K562 (cell line): ENCODE results near the gene LAMA3. TPM values are rescaled to one million over a fixed set of nuclear protein-coding genes. Genes with fewer than 3 reads are reported as not detected.

Experiments
- ATAC-seq: fragments of 200-7000 bp; cut with Tn5 transposase; 3 replicates; pipeline ENCODE4 v1.9.1; 2020; ENCODE audit warnings: moderate library complexity
- BruUV-seq: library from RNA; stranded (reverse); fragments of 400-500 nt; replicated peaks from 2 replicates; lab custom pipeline; 2021; lab: Mats Ljungman, UMichigan
- CTCF ChIA-PET: fragments of 300-600 bp; formaldehyde crosslinking; extraction: SDS; loops from one replicate; lab custom pipeline; 2021; ENCODE audit warnings: low intra/inter-chr PET ratio; lab: Yijun Ruan, JAX
- POLR2A ChIA-PET: fragments of 300-600, 350-650 bp; sonication (Branson Sonifier 250); formaldehyde crosslinking; extraction: SDS; loops from one replicate; lab custom pipeline; 2021; ENCODE audit warnings: antibody characterized with exemption, inconsistent platforms; lab: Yijun Ruan, JAX
- DNase-seq, 4 experiments: peaks; one replicate each; pipeline versions ENCODE4 v3.0.0 to v3.0.0-alpha.2; 2011 to 2018; ENCODE audit warnings: low spot score in 3 of 4, mixed read lengths in 3 of 4; ENCODE audit errors: extremely low read depth in 1 of 4
- FAIRE-seq: peaks from 2 replicates; lab custom pipeline; 2011; peaks lifted over from hg19 to GRCh38; lab: Jason Lieb, UNC
- H2AFZ ChIP-seq: 2 replicates; pipeline ENCODE4 v1.6.0; 2011; ENCODE audit warnings: low read depth, low read length, control low read depth, inconsistent platforms
- H3K27ac ChIP-seq: fragments of 200-600 bp; 3 replicates; pipeline ENCODE4 v1.8.0; 2011; ENCODE audit warnings: low read depth, mild to moderate bottlenecking, control low read depth, inconsistent platforms, low read length, moderate library complexity, mixed read lengths; ENCODE audit errors: extremely low read depth
- H3K27me3 ChIP-seq, 2 experiments: fragments of 300-600 bp in 1 of 2; 2 replicates in 1 of 2; 3 replicates in 1 of 2; pipeline versions ENCODE4 v1.6.0 to v1.8.0; 2011; ENCODE audit warnings: inconsistent platforms in 2 of 2, low read length in 2 of 2, mild to moderate bottlenecking in 1 of 2, mixed read lengths in 1 of 2, moderate library complexity in 1 of 2; ENCODE audit not compliant: control insufficient read depth in 2 of 2, insufficient read depth in 2 of 2
- H3K36me3 ChIP-seq: fragments of 300-600 bp; 3 replicates; pipeline ENCODE4 v1.8.0; 2011; ENCODE audit warnings: mild to moderate bottlenecking, low read length, inconsistent platforms; ENCODE audit not compliant: control insufficient read depth, insufficient read depth
- H3K4me1 ChIP-seq, 2 experiments: fragments of 200-600 bp in 1 of 2; replicated peaks in 1 of 2; 2 replicates in 1 of 2; 3 replicates in 1 of 2; pipeline versions ENCODE4 v1.5.1 to v1.8.0; 2011; ENCODE audit warnings: inconsistent platforms in 2 of 2, low read length in 2 of 2, mild to moderate bottlenecking in 1 of 2, mixed read lengths in 1 of 2, moderate library complexity in 1 of 2; ENCODE audit not compliant: control insufficient read depth in 2 of 2, insufficient read depth in 2 of 2
- H3K4me2 ChIP-seq: 2 replicates; pipeline ENCODE4 v1.6.1; 2011; ENCODE audit warnings: low read length, control low read depth, inconsistent platforms, mixed read lengths; ENCODE audit not compliant: insufficient read depth
- H3K4me3 ChIP-seq: fragments of 200-600 bp; sonication (generic), shearing (Covaris generic); 2 replicates; pipeline ENCODE4 v1.5.1; 2016; ENCODE audit warnings: control low read depth, inconsistent platforms
- H3K79me2 ChIP-seq: fragments of 200-600 bp; 3 replicates; pipeline ENCODE4 v1.8.0; 2011; ENCODE audit warnings: low read length, inconsistent platforms; ENCODE audit not compliant: control insufficient read depth, insufficient read depth
- H3K9ac ChIP-seq, 2 experiments: 2 replicates each; pipeline versions ENCODE4 v1.6.0 to v1.6.1; 2011; ENCODE audit warnings: low read depth in 2 of 2, low read length in 2 of 2, control low read depth in 1 of 2, inconsistent platforms in 1 of 2, mild to moderate bottlenecking in 1 of 2, mixed read lengths in 1 of 2; ENCODE audit not compliant: insufficient read depth in 1 of 2
- H3K9me1 ChIP-seq: one replicate; pipeline ENCODE4 v1.6.0; 2011; ENCODE audit warnings: inconsistent platforms, mild to moderate bottlenecking, low read length, moderate library complexity; ENCODE audit not compliant: control insufficient read depth, insufficient read depth
- H3K9me3 ChIP-seq: replicated peaks from 2 replicates; pipeline ENCODE4 v1.5.1; 2011; ENCODE audit warnings: low read depth, low read length, inconsistent platforms; ENCODE audit not compliant: control insufficient read depth, insufficient read depth
- H4K20me1 ChIP-seq: replicated peaks from 2 replicates; pipeline ENCODE4 v1.6.1; 2011; ENCODE audit warnings: low read length, inconsistent platforms, mixed read lengths; ENCODE audit not compliant: control insufficient read depth, insufficient read depth
- BCLAF1 ChIP-seq, 2 experiments: fragments of 450-650 bp in 1 of 2; IDR thresholded peaks; 2 replicates each; pipeline ENCODE4 v1.6.1; 2011 to 2017; ENCODE audit warnings: low read depth in 2 of 2, antibody characterized with exemption in 1 of 2, borderline replicate concordance in 1 of 2, low read length in 1 of 2, mild to moderate bottlenecking in 1 of 2, mixed read lengths in 1 of 2; ENCODE audit not compliant: control insufficient read depth in 1 of 2
- ELF4 ChIP-seq: fragments of 450-650 bp; formaldehyde crosslinking; IDR thresholded peaks from 2 replicates; pipeline ENCODE4 v1.4.0; 2022; ENCODE audit warnings: missing genetic modification characterization
- HDAC6 ChIP-seq: IDR thresholded peaks from 2 replicates; pipeline ENCODE4 v1.6.1; 2012; ENCODE audit warnings: low read depth, mild to moderate bottlenecking, control low read depth, inconsistent platforms, low read length, moderate library complexity
- KAT8 ChIP-seq: fragments of 450-650 bp; IDR thresholded peaks from 2 replicates; pipeline ENCODE4 v1.6.1; 2016; ENCODE audit warnings: low read depth, mild to moderate bottlenecking
- KDM1A ChIP-seq, 2 experiments: fragments of 450-650 bp; IDR thresholded peaks; 2 replicates each; pipeline ENCODE4 v1.6.1; 2016; ENCODE audit warnings: mild to moderate bottlenecking in 2 of 2
- MXI1 ChIP-seq: IDR thresholded peaks from 2 replicates; pipeline ENCODE4 v1.6.1; 2011; ENCODE audit warnings: low read depth, mild to moderate bottlenecking, improper control_type of control experiment, low read length
- NCOR1 ChIP-seq: fragments of 450-650 bp; IDR thresholded peaks from 2 replicates; pipeline ENCODE4 v1.6.1; 2016; ENCODE audit warnings: mild to moderate bottlenecking, moderate library complexity
- NONO ChIP-seq, 2 experiments: fragments of 200-400 bp in 1 of 2; fragments of 450-650 bp in 1 of 2; formaldehyde crosslinking in 1 of 2; IDR thresholded peaks; 2 replicates each; pipeline ENCODE4 v1.6.1; 2017; ENCODE audit warnings: low read depth in 2 of 2, mild to moderate bottlenecking in 2 of 2, moderate library complexity in 2 of 2, low read length in 1 of 2
- NR2C2 ChIP-seq, 2 experiments: fragments of 200-800 bp in 1 of 2; sonication (Bioruptor generic) in 1 of 2; sonication (generic) in 1 of 2; formaldehyde crosslinking in 1 of 2; IDR thresholded peaks; 2 replicates each; pipeline versions ENCODE4 v1.6.1 to v1.8.0; 2016 to 2022; ENCODE audit warnings: mild to moderate bottlenecking in 1 of 2, missing compliant biosample characterization in 1 of 2, missing genetic modification characterization in 1 of 2, missing genetic modification reagents in 1 of 2
- RAD21 ChIP-seq, 2 experiments: fragments of 250-450 bp in 1 of 2; fragments of 450-650 bp in 1 of 2; sonication (Bioruptor Pico) in 1 of 2; formaldehyde crosslinking in 1 of 2; IDR thresholded peaks in 1 of 2; conservative IDR thresholded peaks in 1 of 2; 2 replicates each; pipeline versions ENCODE4 v1.4.0 to v1.8.0; 2020 to 2022; ENCODE audit warnings: mild to moderate bottlenecking in 2 of 2, moderate library complexity in 1 of 2
- RBM39 ChIP-seq: fragments of 200-400 bp; formaldehyde crosslinking; optimal IDR thresholded peaks from 2 replicates; pipeline ENCODE3; 2018; ENCODE audit warnings: low read depth, low read length
- SIN3B ChIP-seq: fragments of 450-650 bp; IDR thresholded peaks from 2 replicates; pipeline ENCODE4 v1.6.1; 2017; ENCODE audit warnings: low read depth, mild to moderate bottlenecking, moderate library complexity
- SMAD1 ChIP-seq: fragments of 150-350 bp; IDR thresholded peaks from 2 replicates; pipeline ENCODE4 v1.6.1; 2014; ENCODE audit warnings: low read length, low read depth; ENCODE audit not compliant: partially characterized antibody
- SMAD2 ChIP-seq: fragments of 150-350 bp; IDR thresholded peaks from 2 replicates; pipeline ENCODE4 v1.6.1; 2014; ENCODE audit warnings: low read depth, mild to moderate bottlenecking, low read length
- SMAD4 ChIP-seq: fragments of 250-450 bp; sonication (Bioruptor Pico); conservative IDR thresholded peaks from 2 replicates; pipeline ENCODE4 v1.8.0; 2021; ENCODE audit warnings: inconsistent platforms, mild to moderate bottlenecking, moderate library complexity
- SMARCE1 ChIP-seq: fragments of 450-650 bp; IDR thresholded peaks from 2 replicates; pipeline ENCODE4 v1.7.1; 2016; ENCODE audit warnings: mild to moderate bottlenecking
- TEAD2 ChIP-seq: fragments of 450-650 bp; IDR thresholded peaks from 2 replicates; pipeline ENCODE4 v1.6.1; 2016; ENCODE audit warnings: missing genetic modification characterization, control low read depth, missing compliant biosample characterization
- TGIF2 ChIP-seq: sonication (generic); formaldehyde crosslinking; IDR thresholded peaks from 2 replicates; pipeline ENCODE4 v1.8.1; 2022; ENCODE audit warnings: mild to moderate bottlenecking, missing genetic modification reagents, moderate library complexity
- ZFP91 ChIP-seq: sonication (generic); formaldehyde crosslinking; IDR thresholded peaks from 2 replicates; pipeline ENCODE4 v1.8.0; 2022; ENCODE audit warnings: mild to moderate bottlenecking, missing genetic modification reagents
- ZNF431 ChIP-seq: sonication (generic); formaldehyde crosslinking; IDR thresholded peaks from 2 replicates; pipeline ENCODE4 v1.8.0; 2022; ENCODE audit warnings: mild to moderate bottlenecking, missing genetic modification reagents
- WGBS: fragments of 100-300 bp; shearing (Covaris generic); methylation state at CpG from one replicate; pipeline ENCODE4 v1.1.6; 2016; ENCODE audit warnings: low coverage, mixed read lengths; ENCODE audit not compliant: insufficient coverage; ENCODE audit errors: missing lambda C conversion rate; 5-methylcytosine and 5-hydroxymethylcytosine counted together
- in situ Hi-C: fragments of 300-500 bp; cut with MboI; formaldehyde crosslinking; loops from 4 replicates; pipeline ENCODE4 v1.15.0; 2018; ENCODE audit warnings: inconsistent platforms, mixed read lengths
- intact Hi-C: fragments of 100-400 bp; cut with micrococcal nuclease; formaldehyde crosslinking; loops from 2 replicates; pipeline ENCODE4 v1.14.2; 2022
- polyA plus RNA-seq, 8 experiments: library from polyadenylated mRNA; depleted of rRNA in 4 of 8; stranded (reverse) in 5 of 8; unstranded in 3 of 8; fragments of >200 nt; fragmentation: Nextera tagmentation in 2 of 8; fragmentation: Illumina TruSeq in 1 of 8; extraction: Ambion mirVana in 2 of 8; extraction: Trizol in 1 of 8; gene quantifications; 2 replicates each; pipeline versions ENCODE4 v1.2.1 to v1.2.3, GENCODE V29; 2011 to 2014; ENCODE audit warnings: inconsistent platforms in 1 of 8, missing spikeins in 1 of 8
- total RNA-seq, 7 experiments: library from RNA; depleted of rRNA in 6 of 7; stranded (reverse); fragments of >200 nt in 6 of 7; fragmentation: Illumina TruSeq in 2 of 7; extraction: Trizol in 2 of 7; gene quantifications; 2 replicates each; pipeline versions ENCODE4 v1.2.1 to v1.2.3, GENCODE V29; 2011 to 2021; ENCODE audit warnings: low replicate concordance in 1 of 7

LAMA3 gene
- total and polyA plus RNA-seq, 9 of the 15 experiments (the other 6 are each of a cell fraction or from before 2014, with no cell fraction given): 0.07 TPM; not detected in 8

- no TSS peak for BruUV-seq
- H3K9me1 ChIP-seq: no peaks in the 10 kb centered on the region
- no peaks in the 10 kb centered on the region for H3K4me1 ChIP-seq
- H3K27ac ChIP-seq: no peak overlapping the region
- FAIRE-seq: no peak
- no peaks in the 10 kb centered on the region for H3K9me3 ChIP-seq
- H3K9ac ChIP-seq: no peak overlapping the region
- CTCF ChIA-PET: no interaction called here
- 2% methylated on average over 3 of the region's 3 CpGs for WGBS
- H3K79me2 ChIP-seq: no peaks in the 10 kb centered on the region
- no peak for ATAC-seq
- 0 out of 2 replicates have a peak, but pooled peaks cover 3% of the 10 kb centered on the region for H4K20me1 ChIP-seq
- TF ChIP-seq SMARCE1 (no peak), ZFP91 (no peak), NR2C2 (CRISPR knock-in tag; IDR thresholded peaks at IDR 0.05) (no peak), NR2C2 (tag; IDR thresholded peaks at IDR 0.05) (no peak), SIN3B (no peak), BCLAF1 (IDR thresholded peaks at IDR 0.05; ENCODE audit: borderline replicate concordance in 1 of 2, control insufficient read depth in 1 of 2, low read depth in 2 of 2, low read length in 1 of 2) (no peak), SMAD2 (no peak), TEAD2 (tag) (no peak), RBM39 (no peak), HDAC6 (no peak), ZNF431 (no peak), SMAD4 (CRISPR knock-in tag) (no peak), NCOR1 (no peak), SMAD1 (no peak), RAD21 (CRISPR knock-in tag; conservative IDR thresholded peaks at IDR 0.05 in 1 of 2, IDR thresholded peaks at IDR 0.05 in 1 of 2) (no peak), ELF4 (CRISPR knock-in tag) (no peak), TGIF2 (CRISPR knock-in tag) (no peak), MXI1 (no peak), KDM1A (IDR thresholded peaks at IDR 0.05) (no peak), KAT8 (no peak), NONO (IDR thresholded peaks at IDR 0.05; ENCODE audit: low read depth in 2 of 2, low read length in 1 of 2) (no peak)
- no peak for DNase-seq
- H3K4me2 ChIP-seq: no peak overlapping the region
- H3K4me3 ChIP-seq: no peak overlapping the region
- POLR2A ChIA-PET: interaction anchor here (1.1 kb wide), 1 partner anchor 102 kb away, joined by 3 read pairs; no protein-coding TSS in a partner anchor
- H3K36me3 ChIP-seq: no peaks in the 10 kb centered on the region
- in situ Hi-C loops: no loop called here
- peaks cover 9 to 12% of the 10 kb centered on the region in 2 experiments; a peak in 2 of 5 replicates for H3K27me3 ChIP-seq
- intact Hi-C loops: no loop called here
- H2AFZ ChIP-seq: no peak overlapping the region
These were observed 293.9 kb downstream of the LAMA3 start for GRCh38 chr18:23983112-23983511.
